Measurements from ENCODE around the gene LAMB3. TPM values are rescaled to one million over a fixed set of nuclear protein-coding genes. Genes with fewer than 3 reads are reported as not detected.

Gene LAMB3
- total and polyA plus RNA-seq, 12 donors = 1.6 to 6.0 (median 3.7) TPM

DNA sequence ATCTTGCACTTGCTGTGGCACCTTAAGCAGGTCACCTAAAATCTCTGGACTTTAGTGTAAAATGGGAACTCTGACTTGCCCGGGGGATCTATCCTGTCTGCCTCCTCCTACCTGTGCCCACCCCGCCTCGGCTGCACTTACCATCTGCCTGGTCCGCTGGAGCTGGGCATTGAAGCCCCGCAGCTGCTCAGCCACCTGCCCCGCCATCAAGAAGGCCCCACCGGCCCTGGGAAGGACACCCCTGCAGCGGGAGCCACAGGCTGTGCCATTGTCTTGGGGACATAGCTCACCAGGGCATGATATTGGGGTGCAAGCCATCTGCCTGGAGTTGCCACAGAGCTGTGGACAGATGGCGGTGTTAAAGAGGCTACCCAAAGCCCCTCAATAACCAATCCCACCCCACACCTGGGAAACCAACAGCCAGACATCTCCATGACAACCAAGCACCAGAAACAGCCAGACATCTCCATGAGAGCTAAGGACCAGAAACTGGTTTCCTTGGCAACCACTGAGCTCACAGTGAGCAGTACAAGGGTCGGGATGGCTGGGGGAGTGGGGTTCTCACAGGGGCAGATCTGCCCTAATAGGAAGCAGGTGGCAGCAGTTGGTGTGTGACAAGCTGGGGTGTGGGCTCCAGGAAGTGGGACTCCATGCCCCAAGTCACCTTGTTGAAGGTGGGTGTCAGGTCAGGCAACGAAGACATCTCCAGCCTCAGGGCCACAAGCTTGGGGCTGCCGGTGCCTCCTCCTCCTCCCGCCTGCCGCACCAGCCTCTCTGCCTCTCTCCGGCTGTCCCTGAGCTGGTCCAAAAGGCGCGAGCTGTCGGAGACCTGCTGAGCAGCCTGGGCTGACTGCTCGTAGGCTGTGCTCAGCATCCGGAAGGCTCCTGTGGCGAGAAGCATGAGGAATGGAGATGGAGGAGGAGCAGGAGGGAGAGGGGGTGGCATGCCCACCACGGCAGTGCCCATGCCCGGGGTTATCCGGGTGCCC, 29.1 kb downstream of the LAMB3 start:
- H3K4me1 ChIP-seq = peaks cover 30 to 73% (median 57%) of the 10 kb centered on the region in 9 donors
- H3K4me3 ChIP-seq = no peak overlapping the region
- no peaks in the 10 kb centered on the region for H3K36me3 ChIP-seq
- 93 to 96% methylated on average over 24 of the region's 24 CpGs for WGBS, 2 donors
- DNase-seq (no peak), ATAC-seq (no peak)
- H3K27ac ChIP-seq = peak overlapping the region in 1 of 10 donors; percentile 64
- TF ChIP-seq, protein P1, sequence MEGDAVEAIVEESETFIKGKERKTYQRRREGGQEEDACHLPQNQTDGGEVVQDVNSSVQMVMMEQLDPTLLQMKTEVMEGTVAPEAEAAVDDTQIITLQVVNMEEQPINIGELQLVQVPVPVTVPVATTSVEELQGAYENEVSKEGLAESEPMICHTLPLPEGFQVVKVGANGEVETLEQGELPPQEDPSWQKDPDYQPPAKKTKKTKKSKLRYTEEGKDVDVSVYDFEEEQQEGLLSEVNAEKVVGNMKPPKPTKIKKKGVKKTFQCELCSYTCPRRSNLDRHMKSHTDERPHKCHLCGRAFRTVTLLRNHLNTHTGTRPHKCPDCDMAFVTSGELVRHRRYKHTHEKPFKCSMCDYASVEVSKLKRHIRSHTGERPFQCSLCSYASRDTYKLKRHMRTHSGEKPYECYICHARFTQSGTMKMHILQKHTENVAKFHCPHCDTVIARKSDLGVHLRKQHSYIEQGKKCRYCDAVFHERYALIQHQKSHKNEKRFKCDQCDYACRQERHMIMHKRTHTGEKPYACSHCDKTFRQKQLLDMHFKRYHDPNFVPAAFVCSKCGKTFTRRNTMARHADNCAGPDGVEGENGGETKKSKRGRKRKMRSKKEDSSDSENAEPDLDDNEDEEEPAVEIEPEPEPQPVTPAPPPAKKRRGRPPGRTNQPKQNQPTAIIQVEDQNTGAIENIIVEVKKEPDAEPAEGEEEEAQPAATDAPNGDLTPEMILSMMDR (IDR thresholded peaks at IDR 0.05) = no peak
- intact Hi-C loops (cut with DNase I) = loop anchor here in 4 of 10 donors (5.0 to 10.0 kb wide), 3 partner anchors 62 to 122 kb away; no protein-coding TSS in a partner anchor
- H3K9me3 ChIP-seq = no peaks in the 10 kb centered on the region
- no peaks in the 10 kb centered on the region for H3K27me3 ChIP-seq

DNA sequence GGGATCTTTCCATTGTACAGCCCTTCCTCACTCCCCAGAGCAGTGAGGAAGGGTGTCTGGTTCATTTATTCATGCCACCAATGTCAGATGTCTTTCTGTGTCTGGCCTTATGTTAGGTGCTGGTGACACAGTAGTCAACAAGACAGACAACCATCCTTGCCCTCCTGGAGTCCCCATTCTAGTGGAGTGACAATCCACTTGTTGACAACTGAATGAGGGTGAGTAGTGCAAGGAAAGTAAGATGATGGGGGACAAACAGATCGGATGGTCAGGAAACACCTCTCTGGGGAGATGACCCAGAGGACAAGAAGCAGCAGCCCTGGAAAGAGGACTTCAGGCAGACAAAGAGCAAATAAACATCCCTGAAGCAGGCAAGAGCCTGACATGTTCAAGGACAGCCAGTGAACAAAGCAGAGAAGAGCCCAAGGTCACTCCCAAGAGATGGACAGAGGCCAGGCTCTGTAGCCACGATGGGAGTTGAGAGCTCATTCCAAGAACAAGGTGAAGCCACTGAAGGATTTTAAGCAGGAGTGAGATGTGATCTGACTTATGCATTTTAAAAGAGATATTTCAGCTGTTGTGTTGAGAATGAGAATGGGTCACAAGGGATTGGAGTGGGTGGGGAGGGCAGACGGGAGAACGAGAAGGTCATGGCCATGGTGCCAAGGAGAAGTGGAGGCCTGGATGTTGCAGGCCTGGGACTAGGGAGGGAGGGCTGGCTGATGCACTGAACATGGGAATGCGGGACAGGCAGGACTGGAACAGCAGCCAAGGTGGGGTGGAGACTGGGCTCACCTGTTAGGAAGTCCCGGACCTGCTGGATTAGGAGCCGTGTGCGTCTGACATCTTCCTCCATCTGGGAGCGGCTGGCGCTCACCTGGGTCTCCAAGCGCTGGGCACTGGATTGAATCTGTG, 30.2 kb downstream of the LAMB3 start:
- ATAC-seq (no peak), DNase-seq (no peak)
- Histone ChIP-seq H3K27me3 (no peaks in the 10 kb centered on the region), H3K9me3 (no peaks in the 10 kb centered on the region), H3K27ac (peak overlapping the region in 8 of 10 donors; percentile 8 to 74 (median 62)), H3K4me1 (peaks cover 21 to 73% (median 55%) of the 10 kb centered on the region in 9 donors), H3K4me3 (no peak overlapping the region), H3K36me3 (no peaks in the 10 kb centered on the region)
- WGBS, 2 donors = 68 to 72% methylated on average over 11 of the region's 11 CpGs
- intact Hi-C loops (cut with DNase I) = loop anchor here in 4 of 10 donors (5.0 to 10.0 kb wide), 3 partner anchors 63 to 123 kb away; no protein-coding TSS in a partner anchor
- TF ChIP-seq, protein P1 (IDR thresholded peaks at IDR 0.05) = no peak

DNA sequence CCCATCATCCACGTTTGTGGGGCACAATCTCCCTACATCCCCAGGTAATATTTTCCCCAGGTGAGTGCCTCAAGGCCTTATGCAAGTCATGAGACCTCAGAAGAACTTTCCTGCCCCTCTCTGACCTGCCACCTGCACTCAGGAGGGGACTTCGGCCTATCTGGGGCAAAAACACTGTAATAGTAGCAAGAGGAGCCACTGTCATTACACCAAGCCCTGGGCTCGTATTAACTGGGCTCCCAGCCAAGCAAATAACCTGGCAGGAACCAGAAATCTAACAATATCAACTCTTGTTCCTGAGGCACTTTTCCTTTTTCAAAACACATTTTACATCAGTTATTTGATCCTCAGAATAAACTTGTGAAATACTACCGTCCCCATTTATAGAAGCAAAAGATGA, 30.9 kb downstream of the LAMB3 start:
- DNase-seq = no peak
- Histone ChIP-seq H3K27ac (peak overlapping the region in 8 of 10 donors; percentile 8 to 74 (median 62)), H3K36me3 (no peaks in the 10 kb centered on the region), H3K9me3 (no peaks in the 10 kb centered on the region), H3K4me1 (peaks cover 16 to 72% (median 51%) of the 10 kb centered on the region in 9 donors), H3K27me3 (no peaks in the 10 kb centered on the region), H3K4me3 (no peak overlapping the region)
- 36 to 42% methylated on average over 4 of the region's 4 CpGs for WGBS, 2 donors
- intact Hi-C loops (cut with DNase I) = loop anchor here in 4 of 10 donors (5.0 to 10.0 kb wide), 3 partner anchors 64 to 124 kb away; no protein-coding TSS in a partner anchor
- ATAC-seq = no peak
- TF ChIP-seq, protein P1 (IDR thresholded peaks at IDR 0.05) = no peak

GRCh38 chr1:209620487-209620884, 31.7 kb downstream of the LAMB3 start:
- no peaks in the 10 kb centered on the region for H3K27me3 ChIP-seq
- no peak for ATAC-seq
- H3K9me3 ChIP-seq = no peaks in the 10 kb centered on the region
- H3K27ac ChIP-seq = peak overlapping the region in 5 of 10 donors; percentile 60 to 74 (median 66)
- intact Hi-C loops (cut with DNase I) = loop anchor here in 4 of 10 donors (5.0 to 10.0 kb wide), 3 partner anchors 64 to 124 kb away; no protein-coding TSS in a partner anchor
- no peak overlapping the region for H3K4me3 ChIP-seq
- 92 to 95% methylated on average over 3 of the region's 3 CpGs for WGBS, 2 donors
- peaks cover 11 to 71% (median 43%) of the 10 kb centered on the region in 9 donors for H3K4me1 ChIP-seq
- DNase-seq = no peak
- H3K36me3 ChIP-seq = no peaks in the 10 kb centered on the region
- TF ChIP-seq, protein P1 (IDR thresholded peaks at IDR 0.05) = no peak

Measured in heart right ventricle (tissue), 16 donors.